GM12864 (cell line): ENCODE measurements around the gene ESYT2.
A peak's percentile ranks its signal among the peaks of the same experiment; 100 is the strongest.

Experiments
- DNase-seq: peaks from one replicate; pipeline ENCODE4 v3.0.0-alpha.2; 2011; ENCODE audit warnings: low read depth
- H3K4me3 ChIP-seq: 2 replicates; pipeline ENCODE4 v1.5.1; 2011; ENCODE audit warnings: mild to moderate bottlenecking, low read depth, low read length, control low read depth
- TF ChIP-seq, protein P1 (sequence below): IDR thresholded peaks from 2 replicates; pipeline ENCODE4 v1.5.1; 2011; ENCODE audit warnings: low read depth, mild to moderate bottlenecking, moderate library complexity, low read length, control low read depth, inconsistent platforms; ENCODE audit errors: missing control alignments

Gene ESYT2

DNA sequence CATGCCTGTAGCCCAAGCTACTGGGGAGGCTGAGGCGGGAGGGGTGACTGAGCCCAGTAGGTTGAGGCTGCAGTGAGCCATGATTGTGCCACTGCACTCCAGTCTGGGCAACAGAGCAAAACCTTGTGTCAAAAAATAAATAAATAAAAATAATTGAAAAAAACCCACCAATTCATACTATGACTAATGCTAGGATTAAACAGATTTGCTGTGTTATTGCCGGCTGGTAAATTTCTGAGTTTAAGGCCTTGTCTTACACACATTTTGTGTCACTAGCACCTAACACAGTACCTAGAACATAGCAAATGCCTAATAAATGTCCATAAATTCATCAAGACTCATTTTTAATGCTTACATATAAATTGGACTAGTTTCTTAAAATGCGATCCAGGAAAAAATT is 8.7 kb downstream of the ESYT2 start:
- DNase-seq = no peak
- TF ChIP-seq, protein P1, sequence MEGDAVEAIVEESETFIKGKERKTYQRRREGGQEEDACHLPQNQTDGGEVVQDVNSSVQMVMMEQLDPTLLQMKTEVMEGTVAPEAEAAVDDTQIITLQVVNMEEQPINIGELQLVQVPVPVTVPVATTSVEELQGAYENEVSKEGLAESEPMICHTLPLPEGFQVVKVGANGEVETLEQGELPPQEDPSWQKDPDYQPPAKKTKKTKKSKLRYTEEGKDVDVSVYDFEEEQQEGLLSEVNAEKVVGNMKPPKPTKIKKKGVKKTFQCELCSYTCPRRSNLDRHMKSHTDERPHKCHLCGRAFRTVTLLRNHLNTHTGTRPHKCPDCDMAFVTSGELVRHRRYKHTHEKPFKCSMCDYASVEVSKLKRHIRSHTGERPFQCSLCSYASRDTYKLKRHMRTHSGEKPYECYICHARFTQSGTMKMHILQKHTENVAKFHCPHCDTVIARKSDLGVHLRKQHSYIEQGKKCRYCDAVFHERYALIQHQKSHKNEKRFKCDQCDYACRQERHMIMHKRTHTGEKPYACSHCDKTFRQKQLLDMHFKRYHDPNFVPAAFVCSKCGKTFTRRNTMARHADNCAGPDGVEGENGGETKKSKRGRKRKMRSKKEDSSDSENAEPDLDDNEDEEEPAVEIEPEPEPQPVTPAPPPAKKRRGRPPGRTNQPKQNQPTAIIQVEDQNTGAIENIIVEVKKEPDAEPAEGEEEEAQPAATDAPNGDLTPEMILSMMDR = no peak
- H3K4me3 ChIP-seq = no peak overlapping the region

GRCh38 chr7:158819571-158820203 is 9.6 kb downstream of the ESYT2 start:
- DNase-seq = no peak
- TF ChIP-seq, protein P1 = no peak

GRCh38 chr7:158818325-158819213 is 10.7 kb downstream of the ESYT2 start:
- no peak for DNase-seq
- TF ChIP-seq, protein P1 = no peak
- peak overlapping the region; percentile 36 for H3K4me3 ChIP-seq

More at GRCh38 chr7:158819571-158820203, 9.6 kb downstream of the ESYT2 start:
- no peak overlapping the region for H3K4me3 ChIP-seq

DNA sequence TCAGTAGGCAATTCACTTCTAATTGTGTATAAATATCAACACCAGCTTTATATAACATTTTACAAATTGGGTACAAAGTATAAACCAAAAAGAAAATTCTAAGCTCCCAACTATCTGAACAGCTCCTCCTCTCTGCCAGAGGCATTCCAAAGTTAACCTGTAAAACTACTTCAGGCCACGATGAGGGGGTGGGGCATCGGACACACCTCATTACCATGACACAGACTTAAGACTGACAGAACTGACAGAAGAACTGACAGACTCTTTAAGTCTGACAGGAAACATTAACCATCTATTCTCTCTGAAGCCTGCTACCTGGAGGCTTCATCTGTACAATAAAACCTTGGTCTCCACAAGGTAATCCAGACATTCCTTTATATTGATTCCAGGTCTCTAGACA is 12.3 kb downstream of the ESYT2 start:
- no peak overlapping the region for H3K4me3 ChIP-seq
- no peak for DNase-seq
- TF ChIP-seq, protein P1 = no peak

DNA sequence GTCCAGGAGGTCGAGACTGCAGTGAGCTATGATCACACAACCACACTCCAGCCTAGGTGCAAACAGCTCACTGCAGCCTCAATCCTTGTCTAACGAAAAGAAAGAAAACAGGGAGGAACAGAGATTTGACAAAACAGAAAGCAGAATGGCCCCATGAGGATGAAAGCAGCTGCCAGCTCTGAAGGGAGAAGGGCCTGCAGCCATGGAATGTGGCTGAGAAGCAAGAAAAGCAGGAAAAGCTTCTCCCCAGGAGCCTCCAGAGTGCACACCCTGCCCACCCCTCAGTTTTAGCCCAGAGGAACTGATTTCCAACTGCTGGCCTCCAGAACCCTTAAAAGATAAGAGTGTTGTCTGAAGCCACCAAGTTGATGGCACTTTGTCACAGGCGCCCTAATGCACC is 13.0 kb downstream of the ESYT2 start:
- H3K4me3 ChIP-seq = no peak overlapping the region
- TF ChIP-seq, protein P1 = no peak
- DNase-seq = no peak

DNA sequence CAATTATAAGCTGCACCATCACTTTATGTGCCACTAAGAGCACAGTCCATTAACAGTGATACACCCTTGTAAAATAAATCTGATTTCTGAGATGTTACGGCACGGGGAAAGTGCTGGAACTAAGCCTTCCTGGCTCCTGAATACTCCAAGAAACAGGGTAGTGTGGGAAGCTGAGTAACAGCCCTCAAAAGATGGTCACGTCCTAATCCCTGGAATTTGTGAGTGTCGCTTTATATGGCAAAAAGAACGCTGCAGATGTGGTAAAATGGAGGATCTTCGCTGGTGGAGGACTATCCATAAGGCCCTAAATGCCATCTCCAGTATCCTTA is 13.5 kb downstream of the ESYT2 start:
- TF ChIP-seq, protein P1 = no peak
- no peak for DNase-seq
- H3K4me3 ChIP-seq = no peak overlapping the region
